ENCODE data around the gene HLA-F.

- TF ChIP-seq TAF1 (IDR thresholded peaks at IDR 0.05; ENCODE audit: borderline replicate concordance, insufficient read depth, low read length) (no peak), REST (IDR thresholded peaks at IDR 0.05; ENCODE audit: insufficient read depth in 1 of 2, low read depth in 2 of 2, low read length in 2 of 2) (no peak), POLR2AphosphoS5 (IDR thresholded peaks at IDR 0.05; ENCODE audit: low read depth, low read length) (no peak), SIN3A (IDR thresholded peaks at IDR 0.05; ENCODE audit: borderline replicate concordance, insufficient read depth, low read length) (no peak)
Measured at GRCh38 chr6:29743568-29743967, 20.3 kb downstream of the HLA-F start.
